Brain microvascular endothelial cell (primary cell): ENCODE results near the gene SNX32.
"Not testable (repeated sequence)": the region's sequence is repeated elsewhere in the genome, so short reads cannot be mapped to it uniquely, and the experiment has no call there.

Experiments used
- DNase-seq: peaks from one replicate; pipeline ENCODE4 v3.0.0-alpha.2; 2020
- H3K27ac ChIP-seq: fragments of 250-450 bp; sonication (Bioruptor Pico); 2 replicates; pipeline ENCODE4 v1.5.1; 2020; ENCODE audit warnings: mild to moderate bottlenecking, moderate library complexity
- H3K27me3 ChIP-seq: fragments of 250-450 bp; sonication (Bioruptor Pico); replicated peaks from 2 replicates; pipeline ENCODE4 v1.5.1; 2020; ENCODE audit warnings: mild to moderate bottlenecking
- H3K36me3 ChIP-seq: fragments of 250-450 bp; sonication (Bioruptor Pico); replicated peaks from 2 replicates; pipeline ENCODE4 v1.5.1; 2020; ENCODE audit warnings: mild to moderate bottlenecking
- H3K4me3 ChIP-seq: 2 replicates; pipeline ENCODE4 v1.5.1; 2011; ENCODE audit warnings: low read depth, mild to moderate bottlenecking, control low read depth, low read length, moderate library complexity
- CTCF ChIP-seq: IDR thresholded peaks from 2 replicates; pipeline ENCODE4 v1.5.1; 2011; ENCODE audit warnings: low read depth, mild to moderate bottlenecking, moderate library complexity, low read length, control low read depth, inconsistent platforms; ENCODE audit errors: missing control alignments
- in situ Hi-C: cut with HindIII; loops from 2 replicates; pipeline ENCODE4 v1.10.0; 2017; ENCODE audit warnings: low sequenced_read_pairs, low pct_ligation_motif_present

SNX32 gene

GRCh38 chr11:65847746-65848145 lies 14.0 kb downstream of the SNX32 start:
- Histone ChIP-seq H3K4me3 (no peak overlapping the region), H3K27me3 (no peaks in the 10 kb centered on the region), H3K27ac (no peak overlapping the region), H3K36me3 (peaks cover 20% of the 10 kb centered on the region)
- no peak for DNase-seq
- no peak for TF ChIP-seq CTCF
- in situ Hi-C loops = no loop called here

- H3K4me3 ChIP-seq, H3K27ac ChIP-seq, H3K27me3 ChIP-seq, DNase-seq, in situ Hi-C loops: not testable (repeated sequence)
- peaks cover 30% of the 10 kb centered on the region for H3K36me3 ChIP-seq
These were observed 14.9 kb downstream of the SNX32 start for GRCh38 chr11:65848693-65849092.

GRCh38 chr11:65849366-65849765 lies 15.6 kb downstream of the SNX32 start:
- H3K27me3 ChIP-seq = no peaks in the 10 kb centered on the region
- DNase-seq = no peak
- H3K27ac ChIP-seq = no peak overlapping the region
- H3K36me3 ChIP-seq = peaks cover 36% of the 10 kb centered on the region
- H3K4me3 ChIP-seq = no peak overlapping the region
- in situ Hi-C loops = no loop called here
- TF ChIP-seq CTCF = no peak

GRCh38 chr11:65849771-65850216 lies 16.0 kb downstream of the SNX32 start:
- no peak overlapping the region for H3K4me3 ChIP-seq
- H3K27ac ChIP-seq = no peak overlapping the region
- TF ChIP-seq CTCF = no peak
- no peaks in the 10 kb centered on the region for H3K27me3 ChIP-seq
- peaks cover 39% of the 10 kb centered on the region for H3K36me3 ChIP-seq
- DNase-seq = no peak
- in situ Hi-C loops = no loop called here

- peaks cover 46% of the 10 kb centered on the region for H3K36me3 ChIP-seq
- no peaks in the 10 kb centered on the region for H3K27me3 ChIP-seq
- DNase-seq = no peak
- in situ Hi-C loops = no loop called here
- no peak overlapping the region for H3K27ac ChIP-seq
- no peak overlapping the region for H3K4me3 ChIP-seq
- no peak for TF ChIP-seq CTCF
These were observed 16.7 kb downstream of the SNX32 start for GRCh38 chr11:65850217-65851082.

- H3K27ac ChIP-seq = no peak overlapping the region
- TF ChIP-seq CTCF = peak; percentile 74
- peaks cover 53% of the 10 kb centered on the region for H3K36me3 ChIP-seq
- H3K27me3 ChIP-seq = no peaks in the 10 kb centered on the region
- in situ Hi-C loops = no loop called here
- H3K4me3 ChIP-seq = no peak overlapping the region
- no peak for DNase-seq
These were observed 17.4 kb downstream of the SNX32 start for GRCh38 chr11:65851083-65851579.
